Chondrocyte (in vitro differentiated cells): ENCODE data around the gene PTPN11. TPM values are rescaled to one million over a fixed set of nuclear protein-coding genes. Genes with fewer than 3 reads are reported as not detected.
A peak's percentile ranks its signal among the peaks of the same experiment; 100 is the strongest.

ENCODE experiments used
- DNase-seq: peaks from one replicate; pipeline ENCODE4 v3.0.0; 2021; ENCODE audit warnings: mixed read lengths, low spot score
- H3K27ac Mint-ChIP-seq: one replicate; pipeline ENCODE4 v1.8.0; 2021; ENCODE audit warnings: mild to moderate bottlenecking, moderate library complexity, mixed read lengths; ENCODE audit not compliant: unreplicated experiment
- H3K27me3 Mint-ChIP-seq: 2 replicates; pipeline ENCODE4 v1.8.0; 2021; ENCODE audit warnings: low read depth, mixed read lengths
- H3K36me3 Mint-ChIP-seq: 2 replicates; pipeline ENCODE4 v1.8.0; 2021; ENCODE audit warnings: low read depth, mixed read lengths
- H3K4me1 Mint-ChIP-seq: 2 replicates; pipeline ENCODE4 v1.8.0; 2021; ENCODE audit warnings: low read depth, mild to moderate bottlenecking, mixed read lengths
- H3K4me3 Mint-ChIP-seq: one replicate; pipeline ENCODE4 v1.8.0; 2021; ENCODE audit warnings: mild to moderate bottlenecking, moderate library complexity, mixed read lengths; ENCODE audit not compliant: unreplicated experiment
- H3K9me3 Mint-ChIP-seq: 2 replicates; pipeline ENCODE4 v1.8.0; 2021; ENCODE audit warnings: low read depth, mixed read lengths
- CTCF ChIP-seq: fragments of 200-600 bp; sonication (generic); IDR thresholded peaks from 2 replicates; pipeline ENCODE4 v1.5.0; 2021; ENCODE audit warnings: antibody characterized with exemption, mild to moderate bottlenecking, moderate library complexity
- total RNA-seq: library from RNA; stranded (reverse); gene quantifications from 3 replicates; pipeline ENCODE4 v1.2.1, GENCODE V29; 2021

Gene PTPN11
- total RNA-seq, 1 donor from 2014 or later, result 141 TPM

DNA sequence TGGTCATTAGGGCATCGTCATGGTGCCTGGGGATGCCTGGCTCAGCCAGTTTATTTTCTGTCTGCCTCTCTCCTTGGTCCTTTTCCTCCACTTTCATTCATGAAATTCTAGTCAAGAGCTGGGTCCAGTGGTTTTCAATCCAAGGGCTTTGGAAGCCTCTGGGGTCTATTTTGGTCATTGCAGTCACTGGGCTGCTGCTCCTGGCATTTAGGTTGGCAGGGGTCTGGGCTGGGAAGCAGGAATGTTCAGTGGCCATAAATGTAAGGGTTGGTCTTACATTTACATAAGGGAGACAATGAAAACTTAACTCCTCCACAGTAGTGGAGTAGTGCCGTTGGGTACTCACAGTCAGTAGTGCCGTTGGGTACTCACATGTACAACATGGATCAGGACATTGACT is 48.1 kb downstream of the PTPN11 start:
- Mint-ChIP-seq H3K9me3 (no peaks in the 10 kb centered on the region), H3K27me3 (no peaks in the 10 kb centered on the region), H3K4me1 (no peaks in the 10 kb centered on the region), H3K36me3 (peaks cover 12% of the 10 kb centered on the region), H3K27ac (no peak overlapping the region), H3K4me3 (no peak overlapping the region)
- no peak for TF ChIP-seq CTCF
- DNase-seq, result no peak

- Mint-ChIP-seq H3K4me3 (no peak overlapping the region), H3K36me3 (peaks cover 16% of the 10 kb centered on the region), H3K27me3 (no peaks in the 10 kb centered on the region), H3K9me3 (no peaks in the 10 kb centered on the region), H3K27ac (no peak overlapping the region), H3K4me1 (no peaks in the 10 kb centered on the region)
- TF ChIP-seq CTCF, result no peak
- DNase-seq, result no peak
Measured at GRCh38 chr12:112468046-112468445, 49.3 kb downstream of the PTPN11 start.

- H3K27me3 Mint-ChIP-seq, result no peaks in the 10 kb centered on the region
- no peak overlapping the region for H3K4me3 Mint-ChIP-seq
- H3K27ac Mint-ChIP-seq, result no peak overlapping the region
- peaks cover 26% of the 10 kb centered on the region for H3K36me3 Mint-ChIP-seq
- H3K9me3 Mint-ChIP-seq, result no peaks in the 10 kb centered on the region
- peak; percentile 42 for TF ChIP-seq CTCF
- DNase-seq, result no peak
- H3K4me1 Mint-ChIP-seq, result no peaks in the 10 kb centered on the region
Measured at GRCh38 chr12:112473056-112473455, 54.3 kb downstream of the PTPN11 start.

GRCh38 chr12:112479413-112479812 is 60.7 kb downstream of the PTPN11 start:
- no peaks in the 10 kb centered on the region for H3K4me1 Mint-ChIP-seq
- no peak for TF ChIP-seq CTCF
- H3K27ac Mint-ChIP-seq, result no peak overlapping the region
- DNase-seq, result no peak
- no peak overlapping the region for H3K4me3 Mint-ChIP-seq
- no peaks in the 10 kb centered on the region for H3K27me3 Mint-ChIP-seq
- peaks cover 51% of the 10 kb centered on the region for H3K36me3 Mint-ChIP-seq
- peaks cover 3% of the 10 kb centered on the region for H3K9me3 Mint-ChIP-seq

DNA sequence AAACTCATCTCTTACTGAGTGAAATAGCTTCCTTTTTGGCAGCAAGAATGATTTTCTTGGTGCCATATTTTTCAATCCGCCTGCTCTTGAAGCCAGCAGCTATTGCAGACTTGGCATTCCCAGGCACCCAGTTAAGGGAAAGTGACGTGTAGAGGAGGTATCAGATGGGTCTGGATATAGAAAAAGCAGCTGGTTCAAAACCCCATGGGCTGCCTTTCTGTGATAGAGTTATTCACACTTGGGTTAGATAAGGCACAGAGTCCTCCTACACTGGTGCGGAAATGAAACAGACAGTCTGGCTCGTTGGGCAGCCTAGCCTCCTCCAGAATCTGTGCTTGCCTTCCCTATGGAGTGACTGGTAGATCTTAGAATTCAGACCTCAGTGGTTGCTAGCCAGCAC is 62.2 kb downstream of the PTPN11 start:
- TF ChIP-seq CTCF, result no peak
- Mint-ChIP-seq H3K27me3 (no peaks in the 10 kb centered on the region), H3K27ac (no peak overlapping the region), H3K4me3 (no peak overlapping the region), H3K36me3 (peaks cover 45% of the 10 kb centered on the region), H3K4me1 (no peaks in the 10 kb centered on the region), H3K9me3 (peaks cover 3% of the 10 kb centered on the region)
- DNase-seq, result no peak
